Measurements from ENCODE around the gene LANCL2. TPM values are rescaled to one million over a fixed set of nuclear protein-coding genes. Genes with fewer than 3 reads are reported as not detected.
A peak's percentile ranks its signal among the peaks of the same experiment; 100 is the strongest.

LANCL2 gene
- total RNA-seq, 3 donors from 2014 or later (not counting 1 experiment from before 2014, with no cell fraction given) = 7.2 to 9.4 (median 8.3) TPM

- H3K4me3 Mint-ChIP-seq = no peak overlapping the region
- H3K36me3 Mint-ChIP-seq = no peaks in the 10 kb centered on the region
- Histone ChIP-seq H3K27me3 (ENCODE audit: control insufficient read depth, insufficient read depth, low read length) (no peaks in the 10 kb centered on the region), H3K27ac (ENCODE audit: low read length) (no peak overlapping the region), H3K36me3 (ENCODE audit: control insufficient read depth, insufficient read depth, low read length) (peaks cover 6% of the 10 kb centered on the region), H3K9me3 (ENCODE audit: control insufficient read depth, insufficient read depth, low read length) (no peaks in the 10 kb centered on the region), H3K4me3 (ENCODE audit: low read length) (no peak overlapping the region), H3K4me1 (ENCODE audit: control insufficient read depth, insufficient read depth, low read length) (peaks cover 48% of the 10 kb centered on the region)
- peak overlapping the region in 1 of 2 donors; percentile 34 for H3K27ac Mint-ChIP-seq
- 91% methylated on average over 23 of the region's 25 CpGs for WGBS (ENCODE audit: insufficient coverage)
- no peaks in the 10 kb centered on the region for H3K27me3 Mint-ChIP-seq (ENCODE audit: low read depth in 2 of 2)
- intact Hi-C loops (cut with micrococcal nuclease) = no loop called here
- no peak for TF ChIP-seq CTCF (IDR thresholded peaks at IDR 0.05)
- DNase-seq (no peak), ATAC-seq (no peak)
- peaks cover 53 to 55% of the 10 kb centered on the region in 2 donors for H3K4me1 Mint-ChIP-seq
- no peaks in the 10 kb centered on the region for H3K9me3 Mint-ChIP-seq
Observed at GRCh38 chr7:55472928-55473725, 108.0 kb downstream of the LANCL2 start.

DNA sequence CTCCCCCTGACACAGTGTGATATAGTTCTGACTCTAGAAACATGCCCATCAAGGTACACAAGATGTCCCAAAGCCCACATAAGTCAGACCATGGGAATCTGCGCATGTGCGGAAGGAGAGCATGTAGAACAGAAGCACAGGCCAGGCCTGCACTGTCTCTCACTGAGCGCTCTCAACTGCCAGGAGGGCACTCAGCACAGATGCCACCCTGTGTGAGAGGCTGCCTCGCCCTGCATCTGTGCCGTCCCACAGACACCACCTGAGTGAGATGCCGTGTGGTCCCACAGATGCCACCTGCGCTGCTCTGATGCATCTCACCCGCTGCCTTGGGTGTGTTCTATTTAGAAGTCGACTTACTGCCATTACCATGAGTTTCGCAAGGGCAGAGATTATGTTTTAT, 108.8 kb downstream of the LANCL2 start:
- Mint-ChIP-seq H3K27ac (peak overlapping the region; percentile 79 to 84), H3K4me1 (peaks cover 55 to 57% of the 10 kb centered on the region in 2 donors), H3K4me3 (peak overlapping the region; percentile 26), H3K27me3 (ENCODE audit: low read depth in 2 of 2) (no peaks in the 10 kb centered on the region), H3K36me3 (no peaks in the 10 kb centered on the region), H3K9me3 (no peaks in the 10 kb centered on the region)
- 93% methylated on average over 10 of the region's 10 CpGs for WGBS (ENCODE audit: insufficient coverage)
- intact Hi-C loops (cut with micrococcal nuclease) = no loop called here
- peaks cover 47% of the 10 kb centered on the region for H3K4me1 ChIP-seq (ENCODE audit: control insufficient read depth, insufficient read depth, low read length)
- no peak for TF ChIP-seq CTCF (IDR thresholded peaks at IDR 0.05)
- H3K9me3 ChIP-seq (ENCODE audit: control insufficient read depth, insufficient read depth, low read length) = no peaks in the 10 kb centered on the region
- no peak overlapping the region for H3K27ac ChIP-seq (ENCODE audit: low read length)
- peak in 1 of 2 donors; percentile 16 for DNase-seq
- ATAC-seq = no peak
- peaks cover 6% of the 10 kb centered on the region for H3K36me3 ChIP-seq (ENCODE audit: control insufficient read depth, insufficient read depth, low read length)
- no peaks in the 10 kb centered on the region for H3K27me3 ChIP-seq (ENCODE audit: control insufficient read depth, insufficient read depth, low read length)
- no peak overlapping the region for H3K4me3 ChIP-seq (ENCODE audit: low read length)

- H3K4me3 Mint-ChIP-seq = peak overlapping the region; percentile 72
- no peaks in the 10 kb centered on the region for H3K9me3 Mint-ChIP-seq
- DNase-seq (peak in 1 of 2 donors; percentile 64), ATAC-seq (peak in 1 of 3 donors; percentile 35)
- H3K27ac Mint-ChIP-seq = peak overlapping the region; percentile 79 to 84
- Histone ChIP-seq H3K27me3 (ENCODE audit: control insufficient read depth, insufficient read depth, low read length) (no peaks in the 10 kb centered on the region), H3K27ac (ENCODE audit: low read length) (no peak overlapping the region), H3K9me3 (ENCODE audit: control insufficient read depth, insufficient read depth, low read length) (no peaks in the 10 kb centered on the region), H3K36me3 (ENCODE audit: control insufficient read depth, insufficient read depth, low read length) (peaks cover 6% of the 10 kb centered on the region), H3K4me3 (ENCODE audit: low read length) (no peak overlapping the region), H3K4me1 (ENCODE audit: control insufficient read depth, insufficient read depth, low read length) (peaks cover 35% of the 10 kb centered on the region)
- H3K27me3 Mint-ChIP-seq (ENCODE audit: low read depth in 2 of 2) = no peaks in the 10 kb centered on the region
- H3K4me1 Mint-ChIP-seq = peaks cover 49 to 54% of the 10 kb centered on the region in 2 donors
- 83% methylated on average over 21 of the region's 22 CpGs for WGBS (ENCODE audit: insufficient coverage)
- no peak for TF ChIP-seq CTCF (IDR thresholded peaks at IDR 0.05)
- no peaks in the 10 kb centered on the region for H3K36me3 Mint-ChIP-seq
- intact Hi-C loops (cut with micrococcal nuclease) = no loop called here
Observed at GRCh38 chr7:55474944-55475854, 110.1 kb downstream of the LANCL2 start.

Measured in natural killer cell (primary cell).